ENCODE data around the gene SLC25A38. TPM values are rescaled to one million over a fixed set of nuclear protein-coding genes. Genes with fewer than 3 reads are reported as not detected.
"Not testable (repeated sequence)": the region's sequence is repeated elsewhere in the genome, so short reads cannot be mapped to it uniquely, and the experiment has no call there.

Gene SLC25A38
- total RNA-seq, 2 experiments from 2014 or later = 43.2 to 44.7 TPM

GRCh38 chr3:39415983-39416382 is 32.8 kb downstream of the SLC25A38 start:
- peaks cover 14% of the 10 kb centered on the region for H3K4me1 Mint-ChIP-seq (ENCODE audit: low read depth)
- no peak overlapping the region for H3K4me3 Mint-ChIP-seq
- H3K27me3 ChIP-seq (ENCODE audit: control insufficient read depth in 1 of 2, insufficient read depth in 2 of 2, low read length in 2 of 2) = no peaks in the 10 kb centered on the region
- intact Hi-C loops (cut with DNase I, micrococcal nuclease) = loop anchor here in 1 of 2 experiments (5.0 kb wide), 1 partner anchor 34 kb away; the partner anchor contains the start of gene SLC25A38
- H3K27ac Mint-ChIP-seq = no peak overlapping the region
- H3K27me3 Mint-ChIP-seq = peaks cover 4% of the 10 kb centered on the region
- ATAC-seq (ENCODE audit: poor library complexity) (no peak), DNase-seq (no peak)
- H3K4me1 ChIP-seq (ENCODE audit: insufficient read depth, low read length) = peaks cover 2% of the 10 kb centered on the region
- H3K4me3 ChIP-seq (ENCODE audit: low read length) = no peak overlapping the region
- H3K9me3 ChIP-seq (ENCODE audit: control insufficient read depth in 1 of 2, insufficient read depth in 1 of 2, low read length in 2 of 2) = no peaks in the 10 kb centered on the region
- peaks cover 36% of the 10 kb centered on the region for H3K36me3 ChIP-seq (ENCODE audit: insufficient read depth, low read length)
- CTCF ChIA-PET = interaction anchor here (0.7 kb wide), 1 partner anchor 71 kb away, joined by 4 read pairs; no protein-coding TSS in a partner anchor
- no peak overlapping the region for H3K27ac ChIP-seq (ENCODE audit: low read depth in 1 of 2, low read length in 2 of 2)
- no peaks in the 10 kb centered on the region for H3K9me3 Mint-ChIP-seq
- POLR2A ChIA-PET = interaction anchor here (0.9 to 2.7 kb wide), 3 partner anchors 10 to 1459 kb away, joined by 3 to 23 read pairs (median 3); partner anchors contain the start of gene RPSA
- TF ChIP-seq CTCF (IDR thresholded peaks at IDR 0.05) = no peak
- H3K36me3 Mint-ChIP-seq (ENCODE audit: low read depth) = peaks cover 47% of the 10 kb centered on the region

- intact Hi-C loops (cut with DNase I, micrococcal nuclease) = loop anchor here (1.0 to 5.0 kb wide), 2 partner anchors 34 to 35 kb away; partner anchors contain the start of gene SLC25A38 (in 2 of the 2)
- not testable (repeated sequence) for ATAC-seq (ENCODE audit: poor library complexity); H3K27ac Mint-ChIP-seq; H3K9me3 Mint-ChIP-seq; H3K9me3 ChIP-seq (ENCODE audit: control insufficient read depth in 1 of 2, insufficient read depth in 1 of 2, low read length in 2 of 2); H3K4me1 ChIP-seq (ENCODE audit: insufficient read depth, low read length); H3K4me3 Mint-ChIP-seq; H3K4me3 ChIP-seq (ENCODE audit: low read length); H3K4me1 Mint-ChIP-seq (ENCODE audit: low read depth); H3K27me3 ChIP-seq (ENCODE audit: control insufficient read depth in 1 of 2, insufficient read depth in 2 of 2, low read length in 2 of 2); H3K27me3 Mint-ChIP-seq; DNase-seq; H3K27ac ChIP-seq (ENCODE audit: low read depth in 1 of 2, low read length in 2 of 2)
- H3K36me3 ChIP-seq (ENCODE audit: insufficient read depth, low read length) = peaks cover 26% of the 10 kb centered on the region
- ChIA-PET POLR2A (interaction anchor here (1.0 to 2.7 kb wide), 2 partner anchors 11 to 27 kb away, joined by 3 to 23 read pairs; partner anchors contain the start of gene RPSA), CTCF (interaction anchor here (0.7 to 1.4 kb wide), 3 partner anchors 10 to 39 kb away, joined by 3 to 6 read pairs (median 3); partner anchors contain the start of gene RPSA)
- peaks cover 40% of the 10 kb centered on the region for H3K36me3 Mint-ChIP-seq (ENCODE audit: low read depth)
Measured at GRCh38 chr3:39416998-39417397, 33.8 kb downstream of the SLC25A38 start.

DNA sequence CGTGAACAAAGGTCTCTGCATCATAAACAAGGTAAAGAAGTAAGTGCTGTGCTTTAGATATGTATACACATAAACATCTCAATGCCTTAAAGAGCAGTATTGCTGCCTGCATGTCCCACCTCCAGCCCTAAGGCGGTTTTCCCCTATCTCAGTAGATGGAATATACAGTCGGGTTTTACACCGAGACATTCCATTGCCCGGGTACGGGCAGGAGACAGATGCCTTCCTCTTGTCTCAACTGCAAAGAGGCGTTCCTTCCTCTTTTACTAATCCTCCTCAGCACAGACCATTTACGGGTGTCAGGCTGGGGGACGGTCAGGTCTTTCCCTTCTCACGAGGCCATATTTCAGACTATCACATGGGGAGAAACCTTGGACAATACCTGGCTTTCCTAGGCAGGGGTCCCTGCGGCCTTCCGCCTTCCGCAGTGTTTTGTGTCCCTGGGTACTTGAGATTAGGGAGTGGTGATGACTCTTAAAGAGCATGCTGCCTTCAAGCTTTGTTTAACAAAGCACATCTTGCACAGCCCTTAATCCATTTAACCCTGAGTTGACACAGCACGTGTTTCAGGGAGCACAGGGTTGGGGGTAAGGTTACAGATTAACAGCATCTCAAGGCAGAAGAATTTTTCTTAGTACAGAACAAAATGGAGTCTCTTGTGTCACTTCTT is 35.5 kb downstream of the SLC25A38 start:
- H3K36me3 Mint-ChIP-seq (ENCODE audit: low read depth) = peaks cover 23% of the 10 kb centered on the region
- POLR2A ChIA-PET; H3K4me3 ChIP-seq (ENCODE audit: low read length); CTCF ChIA-PET; H3K27me3 ChIP-seq (ENCODE audit: control insufficient read depth in 1 of 2, insufficient read depth in 2 of 2, low read length in 2 of 2); H3K4me1 Mint-ChIP-seq (ENCODE audit: low read depth); H3K36me3 ChIP-seq (ENCODE audit: insufficient read depth, low read length); H3K27ac ChIP-seq (ENCODE audit: low read depth in 1 of 2, low read length in 2 of 2); H3K4me1 ChIP-seq (ENCODE audit: insufficient read depth, low read length); H3K4me3 Mint-ChIP-seq; H3K27ac Mint-ChIP-seq; H3K27me3 Mint-ChIP-seq; DNase-seq; ATAC-seq (ENCODE audit: poor library complexity); H3K9me3 Mint-ChIP-seq; H3K9me3 ChIP-seq (ENCODE audit: control insufficient read depth in 1 of 2, insufficient read depth in 1 of 2, low read length in 2 of 2): not testable (repeated sequence)
- intact Hi-C loops (cut with DNase I, micrococcal nuclease) = loop anchor here in 1 of 2 experiments (5.0 kb wide), 1 partner anchor 36 kb away; the partner anchor contains the start of gene SLC25A38

DNA sequence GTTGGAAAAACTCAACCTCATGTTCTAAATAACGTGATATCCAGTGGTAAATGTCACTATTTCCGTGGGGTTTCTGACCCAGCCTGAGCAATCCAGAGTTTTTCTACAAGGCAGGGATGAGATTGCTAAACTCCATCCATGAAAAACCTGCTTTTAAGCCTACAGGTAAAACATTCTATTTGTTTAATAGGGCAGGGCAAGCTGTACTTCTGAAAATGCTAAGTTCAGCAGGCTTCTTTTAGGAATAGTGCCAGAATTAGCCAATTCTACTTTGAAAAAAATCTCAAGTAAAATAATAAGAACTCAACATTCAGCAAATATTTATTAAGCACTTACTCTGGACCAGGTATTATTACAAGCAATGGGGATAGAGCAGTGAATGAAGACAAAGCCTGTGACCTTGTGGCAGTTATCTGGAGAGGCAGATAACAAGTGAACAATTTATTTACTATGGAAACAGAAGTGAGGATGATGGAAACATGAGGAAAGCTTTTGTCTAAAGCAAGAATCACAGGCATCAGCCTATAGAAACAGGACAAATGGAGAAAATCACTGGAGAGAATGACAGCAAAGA is 36.7 kb downstream of the SLC25A38 start:
- peaks cover 7% of the 10 kb centered on the region for H3K4me1 Mint-ChIP-seq (ENCODE audit: low read depth)
- ATAC-seq (ENCODE audit: poor library complexity) (no peak), DNase-seq (no peak)
- intact Hi-C loops (cut with DNase I, micrococcal nuclease) = loop anchor here in 1 of 2 experiments (5.0 kb wide), 1 partner anchor 38 kb away; the partner anchor contains the start of gene SLC25A38
- POLR2A ChIA-PET = no interaction called here
- H3K36me3 Mint-ChIP-seq (ENCODE audit: low read depth) = peaks cover 11% of the 10 kb centered on the region
- no peak for TF ChIP-seq CTCF (IDR thresholded peaks at IDR 0.05)
- no peak overlapping the region for H3K4me3 Mint-ChIP-seq
- no peaks in the 10 kb centered on the region for H3K9me3 ChIP-seq (ENCODE audit: control insufficient read depth in 1 of 2, insufficient read depth in 1 of 2, low read length in 2 of 2)
- peaks cover 2% of the 10 kb centered on the region for H3K4me1 ChIP-seq (ENCODE audit: insufficient read depth, low read length)
- no peak overlapping the region for H3K27ac ChIP-seq (ENCODE audit: low read depth in 1 of 2, low read length in 2 of 2)
- H3K27me3 Mint-ChIP-seq = peaks cover 4% of the 10 kb centered on the region
- H3K27ac Mint-ChIP-seq = no peak overlapping the region
- no peaks in the 10 kb centered on the region for H3K9me3 Mint-ChIP-seq
- no peak overlapping the region for H3K4me3 ChIP-seq (ENCODE audit: low read length)
- H3K27me3 ChIP-seq (ENCODE audit: control insufficient read depth in 1 of 2, insufficient read depth in 2 of 2, low read length in 2 of 2) = no peaks in the 10 kb centered on the region
- H3K36me3 ChIP-seq (ENCODE audit: insufficient read depth, low read length) = no peaks in the 10 kb centered on the region
- CTCF ChIA-PET = no interaction called here

Data from CD4-positive, alpha-beta T cell (primary cell).